ENCODE measurements around the gene KREMEN1. TPM values are rescaled to one million over a fixed set of nuclear protein-coding genes. Genes with fewer than 3 reads are reported as not detected.

The KREMEN1 gene
- total RNA-seq, 1 donor from 2014 or later = 10.7 TPM

DNA sequence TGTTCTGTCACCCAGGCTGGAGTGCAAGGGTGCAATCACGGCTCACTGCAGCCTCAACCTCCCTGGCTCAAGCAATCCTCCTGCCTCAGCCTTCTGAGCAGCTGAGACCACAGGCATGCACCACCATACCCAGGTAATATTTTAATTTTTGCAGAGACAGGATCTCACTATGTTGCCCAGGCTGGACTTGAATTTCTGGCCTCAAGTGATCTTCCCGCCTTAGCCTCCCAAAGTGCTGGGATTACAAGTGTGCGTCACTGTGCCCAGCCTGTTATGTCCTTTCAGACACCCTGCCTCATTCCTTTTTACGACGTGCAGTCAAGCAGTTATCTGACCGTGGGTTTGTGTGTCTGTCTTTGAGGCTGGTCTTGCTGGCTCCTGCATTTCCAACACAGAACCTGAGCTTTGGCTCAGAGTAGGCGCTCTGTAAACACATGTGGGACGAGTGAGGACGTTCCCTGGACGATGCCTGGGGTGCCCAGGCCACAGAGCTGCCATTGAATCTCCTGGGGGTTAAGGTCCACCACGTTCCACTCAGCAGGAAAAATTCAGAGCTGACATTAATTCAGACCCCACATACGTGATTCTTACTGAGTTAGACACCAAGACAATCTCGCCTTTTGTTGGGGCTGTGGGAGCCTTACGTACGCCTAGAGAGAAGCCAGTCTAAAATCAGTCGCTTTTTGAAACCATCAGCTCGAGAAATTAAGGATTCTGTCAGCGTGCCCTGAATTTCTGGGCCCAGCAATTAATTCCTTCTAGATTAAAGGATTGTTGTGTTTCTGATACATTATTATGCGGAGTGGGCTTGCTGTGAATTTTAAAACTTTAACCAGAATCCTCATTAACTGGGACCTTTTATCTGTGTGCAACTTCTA lies 111.4 kb downstream of the KREMEN1 start:
- intact Hi-C loops (cut with DNase I) = no loop called here
- no peaks in the 10 kb centered on the region for H3K27me3 ChIP-seq
- H3K27ac ChIP-seq = no peak overlapping the region
- no peak for TF ChIP-seq CTCF (IDR thresholded peaks at IDR 0.05)
- no peak overlapping the region for H3K4me3 ChIP-seq
- no peaks in the 10 kb centered on the region for H3K4me1 ChIP-seq
- H3K36me3 ChIP-seq = no peaks in the 10 kb centered on the region
- H3K9me3 ChIP-seq = no peaks in the 10 kb centered on the region
- DNase-seq (ENCODE audit: low spot score in 2 of 2) = no peak

DNA sequence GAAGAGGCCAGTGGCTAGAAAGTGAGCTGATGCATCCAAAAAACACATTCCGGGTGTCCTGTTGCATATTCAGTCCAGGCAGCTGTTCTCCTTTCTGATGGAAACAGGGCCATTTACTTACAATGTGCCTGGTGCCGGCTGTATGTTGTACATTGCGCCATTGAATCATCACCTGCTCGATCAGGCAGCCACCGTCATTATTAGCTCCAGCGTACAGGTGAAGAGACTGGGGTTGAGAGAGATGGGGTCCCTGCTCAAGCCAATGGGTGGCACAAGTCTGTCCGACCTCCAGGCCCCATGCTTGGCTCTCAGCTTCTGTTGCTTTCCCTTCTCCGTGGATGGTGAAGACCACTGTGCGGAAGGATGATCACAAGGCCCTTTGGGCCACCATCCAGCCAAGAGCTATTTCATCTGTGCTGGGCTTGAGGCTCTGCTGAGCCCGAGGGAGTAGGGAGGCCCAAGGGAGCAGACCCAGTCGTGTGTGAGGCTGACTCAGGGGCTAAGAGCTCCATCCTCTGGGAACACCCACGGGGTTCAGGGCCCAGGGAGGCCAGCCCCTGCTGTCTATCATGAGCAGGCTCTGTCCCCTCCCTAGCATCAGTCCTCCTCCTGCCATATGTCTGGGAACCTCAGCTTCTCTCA lies 112.1 kb downstream of the KREMEN1 start:
- no peaks in the 10 kb centered on the region for H3K4me1 ChIP-seq
- intact Hi-C loops (cut with DNase I) = no loop called here
- TF ChIP-seq CTCF (IDR thresholded peaks at IDR 0.05) = no peak
- no peak overlapping the region for H3K4me3 ChIP-seq
- no peaks in the 10 kb centered on the region for H3K27me3 ChIP-seq
- no peak overlapping the region for H3K27ac ChIP-seq
- H3K9me3 ChIP-seq = no peaks in the 10 kb centered on the region
- DNase-seq (ENCODE audit: low spot score in 2 of 2) = no peak
- H3K36me3 ChIP-seq = no peaks in the 10 kb centered on the region

- no peak for DNase-seq (ENCODE audit: low spot score in 2 of 2)
- Histone ChIP-seq H3K4me3 (no peak overlapping the region), H3K27me3 (no peaks in the 10 kb centered on the region), H3K36me3 (no peaks in the 10 kb centered on the region), H3K27ac (no peak overlapping the region), H3K9me3 (no peaks in the 10 kb centered on the region), H3K4me1 (no peaks in the 10 kb centered on the region)
- no peak for TF ChIP-seq CTCF (IDR thresholded peaks at IDR 0.05)
- intact Hi-C loops (cut with DNase I) = no loop called here
Measured at GRCh38 chr22:29186302-29186701, 113.5 kb downstream of the KREMEN1 start.

GRCh38 chr22:29187831-29188230 lies 115.0 kb downstream of the KREMEN1 start:
- intact Hi-C loops (cut with DNase I) = no loop called here
- no peak for TF ChIP-seq CTCF (IDR thresholded peaks at IDR 0.05)
- H3K9me3 ChIP-seq = no peaks in the 10 kb centered on the region
- H3K4me1 ChIP-seq = no peaks in the 10 kb centered on the region
- no peak overlapping the region for H3K4me3 ChIP-seq
- no peaks in the 10 kb centered on the region for H3K36me3 ChIP-seq
- no peaks in the 10 kb centered on the region for H3K27me3 ChIP-seq
- H3K27ac ChIP-seq = no peak overlapping the region
- no peak for DNase-seq (ENCODE audit: low spot score in 2 of 2)

DNA sequence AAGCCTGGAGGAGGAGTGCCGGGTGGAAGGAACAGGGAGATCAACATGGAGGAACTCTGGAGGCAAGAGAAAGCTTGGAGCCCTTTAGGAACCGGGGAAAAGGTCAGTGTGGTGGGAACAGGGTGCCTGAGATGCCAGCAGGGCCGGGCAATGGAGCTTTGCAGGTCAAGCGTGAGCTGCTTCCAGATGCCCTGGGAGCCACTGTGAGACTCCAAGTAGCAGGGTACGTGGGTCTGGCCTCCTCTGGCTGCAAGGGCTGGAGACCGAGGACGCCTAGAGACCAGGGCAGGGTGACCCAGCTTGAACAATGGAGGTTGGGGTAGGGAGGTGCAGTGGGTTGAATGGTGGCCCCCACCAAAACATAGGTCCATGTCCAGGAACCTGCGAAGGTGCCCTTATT lies 117.2 kb downstream of the KREMEN1 start:
- H3K4me3 ChIP-seq = no peak overlapping the region
- H3K36me3 ChIP-seq = no peaks in the 10 kb centered on the region
- TF ChIP-seq CTCF (IDR thresholded peaks at IDR 0.05) = no peak
- intact Hi-C loops (cut with DNase I) = no loop called here
- no peaks in the 10 kb centered on the region for H3K27me3 ChIP-seq
- DNase-seq (ENCODE audit: low spot score in 2 of 2) = no peak
- no peak overlapping the region for H3K27ac ChIP-seq
- H3K4me1 ChIP-seq = no peaks in the 10 kb centered on the region
- no peaks in the 10 kb centered on the region for H3K9me3 ChIP-seq

Data from ascending aorta (tissue), 2 donors.